Kidney (tissue), 14 donors: ENCODE measurements around the gene CGB5. TPM values are rescaled to one million over a fixed set of nuclear protein-coding genes. Genes with fewer than 3 reads are reported as not detected.

Source experiments
- DNase-seq, 5 donors: peaks; one replicate each; pipeline ENCODE4 v3.0.0-alpha.2; 2013 to 2020
- FAIRE-seq: peaks from 2 replicates; lab custom pipeline; 2012; peaks lifted over from hg19 to GRCh38; lab: Jason Lieb, UNC
- H3K27ac ChIP-seq, 2 donors: one replicate each; pipeline ENCODE4 v1.7.0; 2013; ENCODE audit warnings: low read depth in 2 of 2, low read length in 2 of 2, inconsistent platforms in 1 of 2
- H3K27me3 ChIP-seq: one replicate; pipeline ENCODE4 v1.7.1; 2013; ENCODE audit warnings: low read length, inconsistent platforms; ENCODE audit not compliant: control insufficient read depth, insufficient read depth
- H3K36me3 ChIP-seq, 3 donors: one replicate each; pipeline versions ENCODE4 v1.7.0 to v1.7.1; 2013; ENCODE audit warnings: low read length in 3 of 3, control low read depth in 1 of 3, inconsistent platforms in 1 of 3; ENCODE audit not compliant: insufficient read depth in 3 of 3, control insufficient read depth in 2 of 3
- H3K4me1 ChIP-seq, 3 donors: one replicate each; pipeline versions ENCODE4 v1.7.0 to v1.7.1; 2013; ENCODE audit warnings: low read length in 3 of 3, inconsistent platforms in 1 of 3, low read depth in 1 of 3; ENCODE audit not compliant: control insufficient read depth in 2 of 3, insufficient read depth in 2 of 3
- H3K4me3 ChIP-seq, 3 donors: one replicate each; pipeline versions ENCODE4 v1.7.0 to v1.8.1; 2013; ENCODE audit warnings: low read length in 3 of 3, control low read depth in 1 of 3, inconsistent platforms in 1 of 3
- H3K9ac ChIP-seq, 3 donors: one replicate each; pipeline versions ENCODE4 v1.7.0 to v1.7.1; 2013; ENCODE audit warnings: low read length in 3 of 3, control low read depth in 1 of 3, inconsistent platforms in 1 of 3
- H3K9me3 ChIP-seq, 3 donors: one replicate each; pipeline versions ENCODE4 v1.7.0 to v1.7.1; 2013; ENCODE audit warnings: low read length in 3 of 3, control low read depth in 1 of 3, inconsistent platforms in 1 of 3; ENCODE audit not compliant: control insufficient read depth in 2 of 3, insufficient read depth in 1 of 3
- intact Hi-C: fragments of 100-400 bp; cut with DNase I; formaldehyde crosslinking; loops from one replicate; pipeline ENCODE4 v1.11.1; 2022
- polyA plus RNA-seq: library from polyadenylated mRNA; stranded (reverse); fragments of 350-450 nt; fragmentation: Illumina TruSeq; extraction: RNeasy Lipid Tissue Mini Kit (QIAGEN cat#74804); gene quantifications from one replicate; pipeline ENCODE4 v1.2.3, GENCODE V29; 2014; ENCODE audit warnings: low read depth, low replicate concordance; ENCODE audit not compliant: insufficient read depth
- total RNA-seq: library from RNA; stranded (reverse); fragmentation: NEBNext Ultra II Directional; extraction: Animal tissue kit (Norgen Biotek cat#: 25700); gene quantifications from one replicate; pipeline ENCODE4 v1.2.1, GENCODE V29; 2021
- TF ChIP-seq, protein P1 (sequence below): IDR thresholded peaks from 3 replicates; pipeline ENCODE4 v1.5.1; 2012; ENCODE audit warnings: mild to moderate bottlenecking, moderate library complexity, borderline replicate concordance; ENCODE audit not compliant: insufficient read depth; ENCODE audit errors: extremely low read depth
- donor health status: control.
- donor health status: control.
- donor health status: control.
- donor health status: control.
- donor health status: control.
- donor health status: DM: yes; HTN: yes; CAD: no.
- donor health status: Normal renal cell carcinoma (clear cell type).

Gene CGB5
- total and polyA plus RNA-seq, 2 donors from 2014 or later, result not detected

- Histone ChIP-seq H3K4me3 (no peak overlapping the region), H3K27ac (no peak overlapping the region), H3K4me1 (no peaks in the 10 kb centered on the region), H3K36me3 (peaks cover 0 to 25% (median 18%) of the 10 kb centered on the region in 3 donors), H3K9ac (no peak overlapping the region), H3K9me3 (no peaks in the 10 kb centered on the region), H3K27me3 (no peaks in the 10 kb centered on the region)
- TF ChIP-seq, protein P1, sequence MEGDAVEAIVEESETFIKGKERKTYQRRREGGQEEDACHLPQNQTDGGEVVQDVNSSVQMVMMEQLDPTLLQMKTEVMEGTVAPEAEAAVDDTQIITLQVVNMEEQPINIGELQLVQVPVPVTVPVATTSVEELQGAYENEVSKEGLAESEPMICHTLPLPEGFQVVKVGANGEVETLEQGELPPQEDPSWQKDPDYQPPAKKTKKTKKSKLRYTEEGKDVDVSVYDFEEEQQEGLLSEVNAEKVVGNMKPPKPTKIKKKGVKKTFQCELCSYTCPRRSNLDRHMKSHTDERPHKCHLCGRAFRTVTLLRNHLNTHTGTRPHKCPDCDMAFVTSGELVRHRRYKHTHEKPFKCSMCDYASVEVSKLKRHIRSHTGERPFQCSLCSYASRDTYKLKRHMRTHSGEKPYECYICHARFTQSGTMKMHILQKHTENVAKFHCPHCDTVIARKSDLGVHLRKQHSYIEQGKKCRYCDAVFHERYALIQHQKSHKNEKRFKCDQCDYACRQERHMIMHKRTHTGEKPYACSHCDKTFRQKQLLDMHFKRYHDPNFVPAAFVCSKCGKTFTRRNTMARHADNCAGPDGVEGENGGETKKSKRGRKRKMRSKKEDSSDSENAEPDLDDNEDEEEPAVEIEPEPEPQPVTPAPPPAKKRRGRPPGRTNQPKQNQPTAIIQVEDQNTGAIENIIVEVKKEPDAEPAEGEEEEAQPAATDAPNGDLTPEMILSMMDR, result no peak
- no peak for DNase-seq
- FAIRE-seq, result no peak
- intact Hi-C loops, result no loop called here
Observed at GRCh38 chr19:49004133-49004532, 39.5 kb upstream of the CGB5 start.

DNA sequence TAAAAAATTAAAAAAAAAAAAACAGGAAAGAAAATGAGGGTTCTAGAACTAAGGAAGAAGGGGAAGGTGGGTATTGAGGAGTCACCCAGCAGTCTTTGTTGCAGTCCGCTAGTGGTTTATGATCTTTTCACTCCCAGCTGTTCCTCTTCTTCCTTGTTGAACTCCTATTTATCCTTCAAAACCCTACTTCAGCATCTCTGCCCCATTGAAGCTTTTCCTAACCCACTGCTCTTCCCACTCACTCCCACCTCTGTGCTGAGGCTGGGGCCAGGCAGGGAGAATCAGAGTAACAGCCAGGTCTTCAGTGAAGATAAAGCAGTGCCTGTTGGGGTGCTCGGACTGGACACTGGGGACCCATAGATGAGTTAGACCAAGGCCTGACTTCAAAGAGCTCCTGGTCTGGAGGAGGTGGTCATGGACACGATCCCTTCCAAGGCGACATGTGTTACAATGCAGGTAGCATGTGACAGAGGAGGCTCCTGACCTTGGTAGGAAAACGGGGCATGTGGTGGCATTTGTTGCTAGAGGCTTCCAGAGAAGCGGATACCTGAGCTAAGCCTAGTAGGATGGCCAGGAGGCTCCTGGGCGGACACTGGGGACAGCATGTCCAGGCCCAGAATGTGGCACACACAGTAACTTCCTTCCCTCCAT is 38.6 kb upstream of the CGB5 start:
- Histone ChIP-seq H3K9me3 (no peaks in the 10 kb centered on the region), H3K27ac (no peak overlapping the region), H3K4me1 (no peaks in the 10 kb centered on the region), H3K36me3 (peaks cover 0 to 25% (median 19%) of the 10 kb centered on the region in 3 donors), H3K9ac (no peak overlapping the region), H3K27me3 (no peaks in the 10 kb centered on the region), H3K4me3 (no peak overlapping the region)
- TF ChIP-seq, protein P1, result no peak
- no peak for DNase-seq
- no peak for FAIRE-seq
- intact Hi-C loops, result no loop called here

DNA sequence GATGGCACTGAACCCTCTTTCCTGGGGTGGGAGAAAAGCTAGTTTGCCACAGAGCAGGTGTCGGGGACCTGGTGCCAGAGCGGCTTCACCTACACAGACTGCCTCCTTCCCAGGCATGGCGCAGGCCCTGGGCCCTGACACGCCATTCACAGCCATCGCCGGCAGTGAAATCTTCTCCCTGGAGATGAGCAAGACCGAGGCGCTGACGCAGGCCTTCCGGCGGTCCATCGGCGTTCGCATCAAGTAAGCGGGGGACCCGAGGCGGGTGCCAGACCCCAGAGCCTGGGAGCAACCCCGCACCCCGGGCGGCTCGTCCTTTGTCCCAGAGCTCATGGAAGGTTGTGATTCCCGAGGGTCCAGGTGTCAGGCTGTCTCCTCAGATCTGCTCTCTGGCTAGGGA is 36.7 kb upstream of the CGB5 start:
- H3K36me3 ChIP-seq, result peaks cover 0 to 28% (median 27%) of the 10 kb centered on the region in 3 donors

More for the DNA sequence above, 36.7 kb upstream of the CGB5 start:
- no peak for DNase-seq
- no peaks in the 10 kb centered on the region for H3K4me1 ChIP-seq
- intact Hi-C loops, result no loop called here
- H3K9ac ChIP-seq, result no peak overlapping the region
- TF ChIP-seq, protein P1, result no peak
- no peak for FAIRE-seq
- H3K9me3 ChIP-seq, result no peaks in the 10 kb centered on the region
- no peak overlapping the region for H3K27ac ChIP-seq
- no peaks in the 10 kb centered on the region for H3K27me3 ChIP-seq
- H3K4me3 ChIP-seq, result no peak overlapping the region
